ENCODE results near the gene USB1.

- TF ChIP-seq CTCF (IDR thresholded peaks at IDR 0.05) (no peak), POLR2A (IDR thresholded peaks at IDR 0.05) (no peak), POLR2AphosphoS5 (IDR thresholded peaks at IDR 0.05) (no peak)
Measured at GRCh38 chr16:58031016-58031800, 30.0 kb downstream of the USB1 start.

All from prostate gland (tissue), 2 donors.